ENCODE data around the gene WDR19.

DNA sequence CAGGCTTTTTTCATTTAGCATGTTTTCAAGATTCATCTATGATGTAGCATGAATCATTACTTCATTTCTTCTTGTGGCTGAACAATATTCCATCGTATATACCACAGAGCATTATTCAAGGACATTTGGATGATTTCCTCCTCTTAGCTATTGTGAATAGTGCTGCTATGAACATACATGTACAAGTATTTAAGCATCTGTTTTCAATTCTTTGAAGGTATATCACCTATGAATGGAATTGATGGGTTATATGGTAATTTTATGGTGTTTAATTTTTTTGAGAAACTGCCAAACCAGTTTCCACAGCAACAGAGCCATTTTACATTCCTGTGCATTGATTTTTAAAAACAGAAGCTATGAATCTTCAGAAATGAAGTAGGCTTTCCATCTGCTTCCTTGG is 36.1 kb upstream of the WDR19 start:
- no peak for TF ChIP-seq EP300 (IDR thresholded peaks at IDR 0.05)
- no peak for TF ChIP-seq POLR2AphosphoS5 (IDR thresholded peaks at IDR 0.05)
- TF ChIP-seq, protein P1, sequence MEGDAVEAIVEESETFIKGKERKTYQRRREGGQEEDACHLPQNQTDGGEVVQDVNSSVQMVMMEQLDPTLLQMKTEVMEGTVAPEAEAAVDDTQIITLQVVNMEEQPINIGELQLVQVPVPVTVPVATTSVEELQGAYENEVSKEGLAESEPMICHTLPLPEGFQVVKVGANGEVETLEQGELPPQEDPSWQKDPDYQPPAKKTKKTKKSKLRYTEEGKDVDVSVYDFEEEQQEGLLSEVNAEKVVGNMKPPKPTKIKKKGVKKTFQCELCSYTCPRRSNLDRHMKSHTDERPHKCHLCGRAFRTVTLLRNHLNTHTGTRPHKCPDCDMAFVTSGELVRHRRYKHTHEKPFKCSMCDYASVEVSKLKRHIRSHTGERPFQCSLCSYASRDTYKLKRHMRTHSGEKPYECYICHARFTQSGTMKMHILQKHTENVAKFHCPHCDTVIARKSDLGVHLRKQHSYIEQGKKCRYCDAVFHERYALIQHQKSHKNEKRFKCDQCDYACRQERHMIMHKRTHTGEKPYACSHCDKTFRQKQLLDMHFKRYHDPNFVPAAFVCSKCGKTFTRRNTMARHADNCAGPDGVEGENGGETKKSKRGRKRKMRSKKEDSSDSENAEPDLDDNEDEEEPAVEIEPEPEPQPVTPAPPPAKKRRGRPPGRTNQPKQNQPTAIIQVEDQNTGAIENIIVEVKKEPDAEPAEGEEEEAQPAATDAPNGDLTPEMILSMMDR (IDR thresholded peaks at IDR 0.05) = no peak
- TF ChIP-seq POLR2A (IDR thresholded peaks at IDR 0.05) = no peak

Measured in gastroesophageal sphincter (tissue), 3 donors.